Upper lobe of right lung (tissue), 1 donor: Measurements from ENCODE around the gene SOWAHA. TPM values are rescaled to one million over a fixed set of nuclear protein-coding genes. Genes with fewer than 3 reads are reported as not detected.

Experiments used
- ATAC-seq: fragments of 200-7000 bp; cut with Tn5 transposase; one replicate; pipeline ENCODE4 v1.9.1; 2020; ENCODE audit warnings: mild to moderate bottlenecking, moderate library complexity
- DNase-seq: peaks from one replicate; pipeline ENCODE4 v3.0.0-alpha.2; 2020
- H3K27ac ChIP-seq: fragments of 200-600 bp; one replicate; pipeline ENCODE4 v1.8.0; 2022
- H3K27me3 ChIP-seq: fragments of 200-600 bp; one replicate; pipeline ENCODE4 v1.8.0; 2022; ENCODE audit warnings: mild to moderate bottlenecking
- H3K36me3 ChIP-seq: fragments of 200-600 bp; one replicate; pipeline ENCODE4 v1.8.0; 2022
- H3K4me1 ChIP-seq: fragments of 200-600 bp; one replicate; pipeline ENCODE4 v1.8.0; 2022
- H3K4me3 ChIP-seq: fragments of 200-600 bp; one replicate; pipeline ENCODE4 v1.8.0; 2022; ENCODE audit warnings: mild to moderate bottlenecking
- H3K9me3 ChIP-seq: fragments of 200-600 bp; one replicate; pipeline ENCODE4 v1.8.0; 2022
- intact Hi-C: fragments of 100-400 bp; cut with DNase I; formaldehyde crosslinking; loops from one replicate; pipeline ENCODE4 v1.11.0; 2022
- total RNA-seq: library from RNA; stranded (reverse); fragmentation: NEBNext Ultra II Directional; extraction: Animal tissue kit (Norgen Biotek cat#: 25700); gene quantifications from one replicate; pipeline ENCODE4 v1.2.1, GENCODE V29; 2021
- TF ChIP-seq, protein P1 (sequence below): fragments of 200-600 bp; IDR thresholded peaks from one replicate; pipeline ENCODE4 v1.8.0; 2022; ENCODE audit warnings: antibody characterized with exemption
- donor health status: DM: no; HTN: yes; CAD: no; lungs with severe emphysema.

SOWAHA gene
- total RNA-seq, 1 donor from 2014 or later, result not detected

DNA sequence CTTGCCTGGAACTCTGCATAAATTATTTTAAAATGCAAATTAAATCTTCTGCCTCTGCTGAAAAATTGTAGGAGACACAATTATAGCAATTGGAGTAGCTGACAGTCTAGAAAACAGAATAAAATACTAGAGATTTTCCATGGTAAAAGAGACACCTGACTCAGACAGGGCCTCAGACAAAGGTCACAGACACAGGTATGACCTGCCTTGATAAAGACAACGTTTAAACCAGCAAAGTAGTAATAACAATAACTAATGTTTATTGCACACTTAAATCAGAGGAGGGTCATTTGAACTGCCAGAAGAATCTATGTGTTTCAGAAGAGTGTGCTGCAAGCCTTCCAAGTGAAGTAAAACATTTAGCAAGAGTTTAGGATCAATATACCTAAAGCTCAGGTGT, 3.9 kb downstream of the SOWAHA start:
- intact Hi-C loops, result no loop called here
- Histone ChIP-seq H3K36me3 (no peaks in the 10 kb centered on the region), H3K27ac (no peak overlapping the region), H3K27me3 (peaks cover 14% of the 10 kb centered on the region), H3K4me1 (peaks cover 13% of the 10 kb centered on the region), H3K4me3 (no peak overlapping the region), H3K9me3 (no peaks in the 10 kb centered on the region)
- DNase-seq (no peak), ATAC-seq (no peak)
- TF ChIP-seq, protein P1, sequence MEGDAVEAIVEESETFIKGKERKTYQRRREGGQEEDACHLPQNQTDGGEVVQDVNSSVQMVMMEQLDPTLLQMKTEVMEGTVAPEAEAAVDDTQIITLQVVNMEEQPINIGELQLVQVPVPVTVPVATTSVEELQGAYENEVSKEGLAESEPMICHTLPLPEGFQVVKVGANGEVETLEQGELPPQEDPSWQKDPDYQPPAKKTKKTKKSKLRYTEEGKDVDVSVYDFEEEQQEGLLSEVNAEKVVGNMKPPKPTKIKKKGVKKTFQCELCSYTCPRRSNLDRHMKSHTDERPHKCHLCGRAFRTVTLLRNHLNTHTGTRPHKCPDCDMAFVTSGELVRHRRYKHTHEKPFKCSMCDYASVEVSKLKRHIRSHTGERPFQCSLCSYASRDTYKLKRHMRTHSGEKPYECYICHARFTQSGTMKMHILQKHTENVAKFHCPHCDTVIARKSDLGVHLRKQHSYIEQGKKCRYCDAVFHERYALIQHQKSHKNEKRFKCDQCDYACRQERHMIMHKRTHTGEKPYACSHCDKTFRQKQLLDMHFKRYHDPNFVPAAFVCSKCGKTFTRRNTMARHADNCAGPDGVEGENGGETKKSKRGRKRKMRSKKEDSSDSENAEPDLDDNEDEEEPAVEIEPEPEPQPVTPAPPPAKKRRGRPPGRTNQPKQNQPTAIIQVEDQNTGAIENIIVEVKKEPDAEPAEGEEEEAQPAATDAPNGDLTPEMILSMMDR, result no peak

DNA sequence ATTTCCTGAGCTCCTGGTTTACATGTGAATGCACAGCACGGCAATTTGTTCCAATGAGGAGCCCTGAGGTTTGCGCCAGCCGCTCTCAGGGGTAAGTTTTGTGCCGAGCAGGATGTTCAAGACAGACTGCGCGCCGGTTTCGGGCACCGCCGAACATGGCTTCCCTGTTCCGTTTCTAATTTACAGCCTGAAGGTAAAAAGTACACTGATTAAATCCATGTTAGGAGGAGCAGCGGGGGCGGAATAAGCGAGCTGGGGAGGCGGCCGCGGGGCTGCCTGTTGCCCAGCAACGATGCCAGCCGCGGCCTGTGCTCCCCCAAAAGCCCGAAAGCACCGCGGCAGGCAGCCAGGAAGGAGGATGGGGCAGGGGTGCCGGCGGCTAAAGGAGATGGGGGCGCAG, 6.4 kb downstream of the SOWAHA start:
- TF ChIP-seq, protein P1, result no peak
- ATAC-seq (no peak), DNase-seq (no peak)
- H3K4me1 ChIP-seq, result no peaks in the 10 kb centered on the region
- no peak overlapping the region for H3K27ac ChIP-seq
- H3K9me3 ChIP-seq, result no peaks in the 10 kb centered on the region
- no peak overlapping the region for H3K4me3 ChIP-seq
- intact Hi-C loops, result no loop called here
- no peaks in the 10 kb centered on the region for H3K36me3 ChIP-seq
- no peaks in the 10 kb centered on the region for H3K27me3 ChIP-seq

DNA sequence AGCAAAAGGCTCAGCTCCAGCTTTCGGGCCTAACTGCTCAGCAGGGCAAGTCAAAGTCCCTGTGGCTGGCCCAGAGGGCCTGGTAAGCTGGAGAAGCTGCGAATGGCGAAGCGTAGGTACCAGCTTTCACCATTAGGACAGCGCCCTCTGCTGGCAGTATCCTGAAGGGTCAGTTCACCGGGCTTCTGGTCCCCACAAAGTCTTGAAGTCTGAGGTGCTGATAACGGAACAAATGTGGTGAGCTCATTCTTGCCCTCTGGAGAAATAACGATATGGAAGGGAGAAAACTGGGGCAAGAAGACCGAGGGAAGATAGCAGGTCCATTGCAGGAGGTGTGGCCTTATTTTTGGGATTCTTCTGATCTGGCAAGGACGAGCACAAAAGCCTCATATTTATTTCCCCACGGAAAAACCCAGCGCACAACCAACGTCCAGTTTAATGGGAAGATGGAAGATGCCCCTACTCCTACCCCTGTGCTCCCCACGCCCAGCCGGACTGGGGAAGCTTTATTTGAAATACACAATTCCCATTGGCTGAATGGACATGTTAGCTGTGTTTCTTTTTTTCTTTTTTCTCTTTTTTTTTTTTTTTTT, 7.2 kb downstream of the SOWAHA start:
- TF ChIP-seq, protein P1, result peak; percentile 96
- no peak overlapping the region for H3K4me3 ChIP-seq
- no peaks in the 10 kb centered on the region for H3K27me3 ChIP-seq
- H3K27ac ChIP-seq, result no peak overlapping the region
- intact Hi-C loops, result no loop called here
- peak; percentile 92 for DNase-seq
- no peaks in the 10 kb centered on the region for H3K9me3 ChIP-seq
- no peaks in the 10 kb centered on the region for H3K36me3 ChIP-seq
- ATAC-seq, result peak; percentile 95
- no peaks in the 10 kb centered on the region for H3K4me1 ChIP-seq

DNA sequence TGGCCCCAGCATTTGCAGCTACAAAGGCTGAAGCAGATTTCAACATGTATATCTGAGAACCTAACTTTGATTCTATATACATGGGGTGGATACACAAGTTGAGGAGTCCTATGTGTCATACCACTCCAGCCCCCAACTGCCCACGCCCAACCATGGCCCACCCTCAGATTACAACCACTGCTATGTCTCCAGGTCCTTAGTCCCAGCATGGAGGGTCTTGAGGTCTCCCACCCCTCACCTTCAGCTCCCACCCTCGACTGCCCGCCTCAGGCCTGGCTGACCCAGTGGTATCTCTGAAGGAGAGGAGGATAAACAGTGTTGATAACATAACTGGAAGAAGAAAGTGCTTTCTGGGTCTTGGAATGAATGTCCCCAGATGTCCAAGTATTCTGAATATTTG, 8.2 kb downstream of the SOWAHA start:
- TF ChIP-seq, protein P1, result no peak
- no peak for ATAC-seq
- intact Hi-C loops, result no loop called here

DNA sequence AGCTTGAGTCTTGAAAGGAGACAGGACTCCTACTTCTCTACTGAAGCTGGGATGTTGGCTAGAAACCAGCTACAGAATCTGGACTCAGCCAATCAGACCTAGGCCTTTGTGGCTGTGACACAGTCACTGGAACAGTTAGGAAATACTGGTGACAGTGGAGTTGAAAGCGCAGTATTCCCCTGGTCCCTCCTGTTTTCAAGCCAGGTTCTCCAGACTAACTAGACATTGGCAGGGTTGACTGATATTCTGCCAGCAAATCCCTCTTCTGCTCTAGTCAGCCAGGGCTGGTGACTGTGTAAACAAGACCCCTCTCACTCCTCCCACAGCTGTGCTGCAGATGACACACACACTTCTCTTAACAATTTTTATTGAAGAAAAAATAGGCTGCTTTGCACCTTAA, 8.7 kb downstream of the SOWAHA start:
- H3K4me3 ChIP-seq, result no peak overlapping the region
- no peaks in the 10 kb centered on the region for H3K4me1 ChIP-seq
- H3K36me3 ChIP-seq, result no peaks in the 10 kb centered on the region
- TF ChIP-seq, protein P1, result no peak
- intact Hi-C loops, result no loop called here
- no peak overlapping the region for H3K27ac ChIP-seq
- no peaks in the 10 kb centered on the region for H3K27me3 ChIP-seq
- DNase-seq (no peak), ATAC-seq (no peak)
- no peaks in the 10 kb centered on the region for H3K9me3 ChIP-seq

More for the DNA sequence above, 8.2 kb downstream of the SOWAHA start:
- H3K36me3 ChIP-seq, result no peaks in the 10 kb centered on the region
- no peaks in the 10 kb centered on the region for H3K9me3 ChIP-seq
- no peak overlapping the region for H3K4me3 ChIP-seq
- H3K27ac ChIP-seq, result no peak overlapping the region
- no peaks in the 10 kb centered on the region for H3K27me3 ChIP-seq
- H3K4me1 ChIP-seq, result no peaks in the 10 kb centered on the region
- no peak for DNase-seq
